Natural killer cell (primary cell): ENCODE measurements around the gene ADAMTS4. TPM values are rescaled to one million over a fixed set of nuclear protein-coding genes. Genes with fewer than 3 reads are reported as not detected.

Experiments used
- ATAC-seq, 3 donors: fragments of 150-1000 bp in 2 of 3; fragments of 200-7000 bp in 1 of 3; cut with Tn5 transposase; 1 replicate in 1 of 3; 2 replicates in 2 of 3; pipeline ENCODE4 v1.10.0; 2021; ENCODE audit warnings: mild to moderate bottlenecking in 2 of 3, moderate library complexity in 2 of 3
- DNase-seq, 2 donors: peaks; one replicate each; pipeline versions ENCODE4 v3.0.0 to v3.0.0-alpha.2; 2013 to 2021; ENCODE audit warnings: mixed read lengths in 1 of 2
- H3K27ac ChIP-seq: one replicate; pipeline ENCODE4 v1.5.1; 2013; ENCODE audit warnings: mild to moderate bottlenecking, low read length
- H3K27me3 ChIP-seq: one replicate; pipeline ENCODE4 v1.6.1; 2013; ENCODE audit warnings: low read length; ENCODE audit not compliant: control insufficient read depth, insufficient read depth
- H3K36me3 ChIP-seq: one replicate; pipeline ENCODE4 v1.6.1; 2013; ENCODE audit warnings: low read length; ENCODE audit not compliant: control insufficient read depth, insufficient read depth
- H3K4me1 ChIP-seq: one replicate; pipeline ENCODE4 v1.6.1; 2013; ENCODE audit warnings: low read length; ENCODE audit not compliant: control insufficient read depth, insufficient read depth
- H3K4me3 ChIP-seq: one replicate; pipeline ENCODE4 v1.5.1; 2013; ENCODE audit warnings: low read length
- H3K9me3 ChIP-seq: one replicate; pipeline ENCODE4 v1.6.1; 2013; ENCODE audit warnings: low read length; ENCODE audit not compliant: control insufficient read depth, insufficient read depth
- H3K27ac Mint-ChIP-seq, 2 donors: one replicate each; pipeline ENCODE4 v1.8.0; 2022; ENCODE audit warnings: mild to moderate bottlenecking in 2 of 2, mixed read lengths in 2 of 2, moderate library complexity in 1 of 2
- H3K27me3 Mint-ChIP-seq, 2 donors: one replicate each; pipeline ENCODE4 v1.8.0; 2022; ENCODE audit warnings: low read depth in 2 of 2, mixed read lengths in 2 of 2
- H3K36me3 Mint-ChIP-seq: one replicate; pipeline ENCODE4 v1.8.0; 2022; ENCODE audit warnings: mixed read lengths
- H3K4me1 Mint-ChIP-seq, 2 donors: one replicate each; pipeline ENCODE4 v1.8.0; 2022; ENCODE audit warnings: mixed read lengths in 2 of 2
- H3K4me3 Mint-ChIP-seq: one replicate; pipeline ENCODE4 v1.8.0; 2022; ENCODE audit warnings: mild to moderate bottlenecking, moderate library complexity, mixed read lengths
- H3K9me3 Mint-ChIP-seq, 2 donors: one replicate each; pipeline ENCODE4 v1.8.0; 2022; ENCODE audit warnings: mixed read lengths in 2 of 2
- CTCF ChIP-seq: fragments of 200-600 bp; IDR thresholded peaks from one replicate; pipeline ENCODE4 v1.8.0; 2022; ENCODE audit warnings: antibody characterized with exemption
- WGBS: methylation state at CpG from one replicate; pipeline ENCODE4 v1.1.7; 2013; ENCODE audit warnings: missing lambda C conversion rate; ENCODE audit not compliant: insufficient coverage; 5-methylcytosine and 5-hydroxymethylcytosine counted together
- intact Hi-C: fragments of 100-400 bp; cut with micrococcal nuclease; formaldehyde crosslinking; loops from one replicate; pipeline ENCODE4 v1.14.2; 2022
- total RNA-seq, 4 donors: library from RNA; stranded (reverse); fragments of 120-200 nt in 1 of 4; gene quantifications; one replicate each; pipeline versions ENCODE4 v1.2.3 to v1.2.4, GENCODE V29; 2013 to 2022

Gene ADAMTS4
- under 1 TPM; 0.14 to 0.20 (median 0.14) TPM for total RNA-seq
- 0.14 TPM for total RNA-seq (2013)

- Histone ChIP-seq H3K4me3 (no peak within 1 kb of the TSS), H3K4me1 (peaks cover 64% of the 10 kb centered on the region), H3K27ac (no peak within 1 kb of the TSS), H3K9me3 (no peaks in the 10 kb centered on the region), H3K27me3 (no peaks in the 10 kb centered on the region), H3K36me3 (peaks cover 5% of the 10 kb centered on the region)
- H3K27ac Mint-ChIP-seq = peak within 1 kb of the TSS in 1 of 2 donors; percentile 45
- WGBS = 95% methylated on average over 11 of the region's 11 CpGs
- peak within 1 kb of the TSS; percentile 18 for H3K4me3 Mint-ChIP-seq
- intact Hi-C loops = no loop called here
- no peaks in the 10 kb centered on the region for H3K9me3 Mint-ChIP-seq
- DNase-seq = no peak
- TF ChIP-seq CTCF = no peak
- H3K27me3 Mint-ChIP-seq = no peaks in the 10 kb centered on the region
- H3K36me3 Mint-ChIP-seq = peaks cover 1% of the 10 kb centered on the region
- H3K4me1 Mint-ChIP-seq = peaks cover 28 to 62% of the 10 kb centered on the region in 2 donors
- no peak for ATAC-seq
Measured at GRCh38 chr1:161198897-161199431, at the start of gene ADAMTS4. ADAMTS4 (minus strand) TSS chr1:161199054; CDS start chr1:161198627, 427 bp downstream.

GRCh38 chr1:161244888-161245287 is 46.0 kb upstream of the ADAMTS4 start:
- ATAC-seq = no peak
- 96% methylated on average over 4 of the region's 4 CpGs for WGBS

GRCh38 chr1:161242313-161242712 is 43.5 kb upstream of the ADAMTS4 start:
- WGBS = 32% methylated on average over 2 of the region's 2 CpGs
- no peak overlapping the region for H3K4me3 Mint-ChIP-seq
- ATAC-seq (no peak), DNase-seq (no peak)
- no peaks in the 10 kb centered on the region for H3K36me3 ChIP-seq
- H3K9me3 ChIP-seq = no peaks in the 10 kb centered on the region
- no peaks in the 10 kb centered on the region for H3K4me1 Mint-ChIP-seq
- intact Hi-C loops = no loop called here
- no peaks in the 10 kb centered on the region for H3K9me3 Mint-ChIP-seq
- H3K4me1 ChIP-seq = no peaks in the 10 kb centered on the region
- H3K27ac ChIP-seq = no peak overlapping the region
- H3K27me3 Mint-ChIP-seq = peaks cover 3 to 12% of the 10 kb centered on the region in 2 donors
- no peak overlapping the region for H3K27ac Mint-ChIP-seq
- H3K27me3 ChIP-seq = no peaks in the 10 kb centered on the region
- TF ChIP-seq CTCF = no peak
- H3K36me3 Mint-ChIP-seq = no peaks in the 10 kb centered on the region
- H3K4me3 ChIP-seq = no peak overlapping the region

More at GRCh38 chr1:161244888-161245287, 46.0 kb upstream of the ADAMTS4 start:
- Histone ChIP-seq H3K9me3 (no peaks in the 10 kb centered on the region), H3K27ac (no peak overlapping the region), H3K36me3 (no peaks in the 10 kb centered on the region), H3K4me3 (no peak overlapping the region), H3K4me1 (no peaks in the 10 kb centered on the region), H3K27me3 (no peaks in the 10 kb centered on the region)
- no peak for DNase-seq
- H3K4me1 Mint-ChIP-seq = no peaks in the 10 kb centered on the region
- H3K36me3 Mint-ChIP-seq = no peaks in the 10 kb centered on the region
- TF ChIP-seq CTCF = no peak
- no peaks in the 10 kb centered on the region for H3K9me3 Mint-ChIP-seq
- H3K4me3 Mint-ChIP-seq = no peak overlapping the region
- intact Hi-C loops = no loop called here
- H3K27ac Mint-ChIP-seq = no peak overlapping the region
- peaks cover 2 to 9% of the 10 kb centered on the region in 2 donors for H3K27me3 Mint-ChIP-seq

GRCh38 chr1:161241682-161242081 is 42.8 kb upstream of the ADAMTS4 start:
- no peaks in the 10 kb centered on the region for H3K36me3 ChIP-seq
- WGBS = 87% methylated on average over 3 of the region's 3 CpGs

More at GRCh38 chr1:161241682-161242081, 42.8 kb upstream of the ADAMTS4 start:
- DNase-seq (no peak), ATAC-seq (no peak)
- TF ChIP-seq CTCF = no peak
- H3K4me3 ChIP-seq = no peak overlapping the region
- Mint-ChIP-seq H3K4me1 (no peaks in the 10 kb centered on the region), H3K36me3 (no peaks in the 10 kb centered on the region), H3K27ac (no peak overlapping the region), H3K9me3 (no peaks in the 10 kb centered on the region), H3K27me3 (peaks cover 3 to 12% of the 10 kb centered on the region in 2 donors), H3K4me3 (no peak overlapping the region)
- no peaks in the 10 kb centered on the region for H3K4me1 ChIP-seq
- H3K27me3 ChIP-seq = no peaks in the 10 kb centered on the region
- no peak overlapping the region for H3K27ac ChIP-seq
- H3K9me3 ChIP-seq = no peaks in the 10 kb centered on the region
- intact Hi-C loops = no loop called here
